ENCODE results near the gene DIP2C.
"Not testable (repeated sequence)": the region's sequence is repeated elsewhere in the genome, so short reads cannot be mapped to it uniquely, and the experiment has no call there.

DIP2C gene

DNA sequence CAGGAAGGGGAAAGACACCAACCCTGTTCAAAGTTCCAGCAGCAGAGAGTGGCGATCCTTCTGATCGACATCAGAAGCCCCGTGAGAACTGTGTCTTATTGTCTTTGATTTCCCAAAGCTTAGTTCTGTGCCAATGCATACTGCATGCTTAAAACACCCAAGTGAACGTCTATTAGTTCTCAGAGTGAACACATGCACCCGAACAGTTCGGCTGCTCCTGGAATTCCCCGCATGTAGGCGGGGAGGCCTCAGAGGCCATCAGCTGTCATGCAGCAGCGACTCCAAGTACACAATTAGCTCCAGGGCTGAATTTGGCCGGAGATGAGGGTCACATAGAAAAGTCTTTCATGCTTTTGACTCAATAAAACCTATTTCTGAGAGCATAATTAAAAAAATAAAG, 277.4 kb downstream of the DIP2C start:
- no peak for DNase-seq (ENCODE audit: low spot score)

DNA sequence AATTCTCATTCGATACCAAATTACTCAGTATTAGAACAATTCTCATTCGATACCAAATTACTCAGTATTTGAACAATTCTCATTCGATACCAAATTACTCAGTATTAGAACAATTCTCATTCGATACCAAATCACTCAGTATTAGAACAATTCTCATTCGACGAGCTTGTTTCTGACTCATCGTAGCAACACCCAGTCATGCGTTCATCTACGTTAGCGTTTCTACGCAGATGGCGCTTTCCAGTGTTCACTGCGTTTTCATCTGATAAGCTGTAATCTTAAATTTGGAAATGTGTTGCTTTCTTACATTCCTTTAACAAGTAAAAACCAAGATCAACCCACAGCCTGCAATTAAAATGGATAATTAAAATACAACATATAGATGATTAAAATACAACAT, 277.9 kb downstream of the DIP2C start:
- no peak for DNase-seq (ENCODE audit: low spot score)

DNA sequence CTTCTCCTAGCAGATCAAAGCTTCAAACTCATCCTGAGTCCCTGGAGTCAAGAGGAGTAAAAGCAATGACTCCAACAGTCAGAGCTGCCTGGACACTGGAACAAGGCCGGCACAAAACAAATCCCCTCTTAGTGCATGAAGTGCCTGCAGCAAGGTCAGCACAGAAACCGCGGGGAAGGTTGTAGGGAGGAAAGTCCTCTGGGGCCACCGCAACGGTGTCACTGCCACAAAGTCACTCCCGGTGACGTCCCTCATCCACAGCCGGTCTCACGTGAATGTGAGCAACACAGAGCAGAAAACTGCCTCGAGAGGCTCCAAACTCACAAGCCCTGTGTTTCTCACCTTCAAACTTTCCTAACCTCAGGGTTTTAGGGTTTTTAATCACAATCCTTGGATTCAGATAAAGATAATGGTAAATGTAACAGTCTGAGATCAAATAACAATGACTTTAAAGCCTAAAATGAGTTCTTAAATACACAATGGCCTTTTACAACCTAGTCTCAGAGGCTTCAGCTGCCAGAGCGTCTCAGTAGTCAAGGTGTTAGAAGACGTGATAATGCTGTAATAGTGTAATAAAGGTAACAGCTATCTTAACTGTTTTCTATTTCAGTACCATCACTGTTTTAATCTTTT, 279.9 kb downstream of the DIP2C start:
- no peak for DNase-seq (ENCODE audit: low spot score)

DNA sequence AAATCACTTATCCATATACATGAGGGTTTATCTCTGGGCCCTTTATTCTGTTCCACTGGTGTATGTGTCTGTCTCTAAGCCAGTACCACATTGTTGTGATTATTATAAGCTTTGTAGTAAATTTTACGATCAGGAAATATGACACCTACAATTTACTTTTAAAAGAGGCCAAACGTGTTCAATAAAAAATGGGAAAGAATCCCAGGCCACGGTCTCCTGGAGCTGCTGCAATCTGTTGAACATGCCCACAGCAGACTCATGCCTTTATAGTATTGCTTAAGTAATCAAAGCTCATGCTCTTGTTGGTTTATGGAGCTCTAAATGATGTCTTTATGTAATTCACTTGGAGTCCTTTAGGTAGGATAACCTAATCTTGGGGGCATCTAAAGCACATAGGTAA, 281.2 kb downstream of the DIP2C start:
- DNase-seq (ENCODE audit: low spot score) = no peak

DNA sequence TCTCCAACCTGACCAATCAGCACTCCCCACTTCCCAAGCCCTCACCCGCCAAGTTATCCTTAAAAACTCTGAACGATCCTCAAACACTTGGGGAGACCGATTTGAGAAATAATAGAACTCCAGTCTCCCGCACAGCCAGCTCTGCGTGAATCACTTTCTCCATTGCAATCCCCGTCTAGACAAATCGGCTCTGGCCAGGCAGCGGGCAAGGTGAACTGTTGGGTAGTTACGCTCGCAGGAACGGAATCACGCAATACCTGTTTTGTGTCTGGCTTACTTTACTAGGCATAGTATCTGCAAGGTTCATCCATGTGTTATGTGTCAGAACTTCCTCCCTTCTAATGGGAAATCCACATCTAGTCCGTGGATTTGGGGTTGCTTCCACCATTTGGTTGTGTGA, 282.5 kb downstream of the DIP2C start:
- no peak for DNase-seq (ENCODE audit: low spot score)

DNA sequence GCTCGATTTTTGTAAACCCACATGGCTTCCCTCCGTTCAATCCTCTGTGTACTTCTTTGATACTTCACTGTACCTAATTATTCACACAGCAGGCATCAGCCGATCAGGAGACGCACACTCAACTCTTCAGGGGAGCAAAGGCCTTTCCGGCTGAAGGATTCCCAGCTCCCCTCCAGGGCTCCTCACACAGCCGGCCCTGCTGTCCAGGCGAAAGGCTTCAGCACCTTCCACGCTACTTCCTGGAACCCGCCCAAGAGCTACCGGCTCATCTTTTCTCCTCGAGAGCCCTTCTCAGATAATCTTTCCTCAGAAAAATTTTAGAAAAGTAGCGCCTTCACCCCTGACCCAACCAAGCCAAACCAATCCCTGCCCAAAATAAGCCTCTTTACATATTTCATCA, 283.8 kb downstream of the DIP2C start:
- no peak for DNase-seq (ENCODE audit: low spot score)

DNA sequence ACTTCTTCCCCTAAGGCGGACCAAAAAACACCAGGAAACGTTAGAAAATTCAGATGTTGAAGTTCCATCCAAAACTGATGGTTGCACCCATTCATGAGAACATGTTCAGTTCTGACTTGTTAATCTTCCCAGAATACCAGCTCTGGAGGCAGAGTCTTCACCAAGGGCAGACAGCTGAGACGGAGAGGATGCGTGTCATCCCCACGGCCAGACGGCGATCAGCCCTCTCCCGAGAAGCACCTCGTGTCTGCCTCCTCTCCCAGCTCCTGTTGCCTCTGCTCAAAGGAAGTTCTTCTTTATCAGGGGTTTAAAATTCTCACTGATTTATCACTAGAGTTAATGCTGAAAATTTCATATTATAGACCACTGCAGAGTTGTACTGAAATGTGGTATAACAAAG, 284.5 kb downstream of the DIP2C start:
- DNase-seq (ENCODE audit: low spot score) = no peak

DNA sequence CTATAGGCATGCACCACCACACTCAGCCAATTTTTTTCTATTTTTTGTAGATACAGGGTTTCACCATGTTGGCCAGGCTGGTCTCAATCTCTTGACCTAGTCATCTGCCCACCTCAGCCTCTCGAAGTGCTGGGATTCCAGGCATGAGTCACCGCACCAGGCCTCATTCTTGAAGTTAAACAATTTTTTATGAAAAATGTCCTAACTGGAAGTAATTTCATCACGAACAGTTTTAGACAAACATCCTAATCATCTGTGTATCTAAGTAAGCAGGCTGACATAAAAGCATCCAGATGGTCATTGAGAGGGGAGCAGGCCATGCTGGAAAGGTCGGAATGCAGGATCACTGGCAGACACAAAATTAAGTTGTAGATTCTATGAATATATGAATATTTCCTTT, 285.1 kb downstream of the DIP2C start:
- no peak for DNase-seq (ENCODE audit: low spot score)

DNA sequence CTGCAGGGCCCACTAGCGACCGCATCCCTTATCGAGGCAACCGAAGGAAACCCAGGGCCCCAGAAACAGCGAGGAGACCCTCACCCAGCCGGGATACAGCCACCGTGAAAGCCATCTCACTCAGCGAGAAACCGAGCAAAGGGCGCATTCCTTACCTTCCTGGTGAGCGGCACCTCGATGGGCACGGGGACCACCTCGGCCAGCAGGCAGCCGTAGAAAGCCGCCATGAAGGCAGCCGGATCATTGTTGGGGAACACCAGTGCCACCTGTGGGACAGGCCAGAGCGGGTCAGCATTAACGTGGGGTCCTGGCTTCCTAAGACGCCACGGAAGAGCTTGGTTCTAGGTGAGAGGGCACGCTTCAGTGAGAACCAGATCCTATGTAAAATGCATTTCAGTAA, 290.5 kb downstream of the DIP2C start:
- DNase-seq (ENCODE audit: low spot score) = no peak

DNA sequence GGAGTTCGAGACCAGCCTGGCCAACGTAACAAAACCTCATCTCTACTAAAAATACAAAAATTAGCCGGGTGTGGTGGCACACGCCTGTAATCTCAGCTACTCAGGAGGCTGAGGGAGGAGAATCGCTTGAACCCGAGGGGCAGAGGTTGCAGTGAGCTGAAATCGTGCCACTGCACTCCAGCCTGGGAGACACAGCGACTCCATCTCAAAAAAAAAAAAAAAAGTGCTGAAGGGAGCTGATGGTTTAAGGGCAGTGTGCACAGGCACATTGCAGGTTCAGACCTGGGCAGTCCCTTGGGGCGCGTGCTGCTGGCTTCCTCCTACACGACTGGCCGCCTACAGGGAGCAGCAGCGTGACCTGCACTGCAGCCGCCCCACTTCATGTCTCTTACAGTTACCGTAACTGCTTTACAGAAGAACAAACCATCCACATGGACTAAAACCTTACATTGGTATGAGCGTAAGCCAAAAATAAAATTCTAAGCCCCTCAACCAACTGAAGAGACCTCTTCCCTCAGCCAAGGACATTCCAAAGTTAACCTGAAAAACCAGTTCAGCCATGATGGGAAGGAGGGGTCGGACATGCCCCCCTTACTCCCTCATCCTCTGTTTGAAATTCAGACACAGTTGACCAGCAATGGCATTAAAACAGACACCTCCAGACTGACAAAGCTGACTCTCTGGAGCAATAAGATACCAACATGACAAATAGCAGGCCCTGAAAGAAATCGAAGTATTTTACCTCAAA, 292.0 kb downstream of the DIP2C start:
- DNase-seq (ENCODE audit: low spot score) = no peak

DNA sequence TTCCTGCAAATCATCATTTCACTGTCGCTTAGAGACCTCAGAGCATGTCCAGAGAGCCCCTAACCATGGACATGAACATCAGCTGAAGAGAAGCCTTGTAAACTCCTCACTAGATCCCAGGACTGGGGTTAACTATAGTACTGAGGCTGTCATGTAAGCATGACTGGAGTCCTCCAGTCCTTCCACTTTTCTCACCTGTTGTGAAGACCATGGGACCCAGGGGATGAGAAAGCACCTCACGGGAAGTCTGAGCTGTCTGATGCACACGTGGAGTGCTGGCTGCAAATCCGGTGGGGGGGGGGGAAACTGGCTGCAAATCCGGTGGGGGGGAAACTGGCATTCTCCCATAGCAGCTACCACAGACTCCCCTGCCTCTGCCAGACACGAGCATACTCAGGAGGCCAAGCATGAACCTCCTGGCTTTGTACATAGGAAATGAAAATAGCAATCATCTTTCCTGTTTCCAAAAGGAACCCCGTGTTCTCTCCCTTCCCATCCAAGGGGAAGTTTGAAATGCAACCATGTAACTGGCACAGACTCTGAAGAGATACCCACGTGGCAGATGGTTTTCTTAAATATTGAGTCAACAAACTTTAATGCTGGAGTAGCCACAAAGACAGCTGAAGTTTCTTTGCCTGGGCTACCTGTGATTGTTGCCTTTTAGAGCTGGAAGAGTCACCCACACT, 292.8 kb downstream of the DIP2C start:
- no peak for DNase-seq (ENCODE audit: low spot score)

DNA sequence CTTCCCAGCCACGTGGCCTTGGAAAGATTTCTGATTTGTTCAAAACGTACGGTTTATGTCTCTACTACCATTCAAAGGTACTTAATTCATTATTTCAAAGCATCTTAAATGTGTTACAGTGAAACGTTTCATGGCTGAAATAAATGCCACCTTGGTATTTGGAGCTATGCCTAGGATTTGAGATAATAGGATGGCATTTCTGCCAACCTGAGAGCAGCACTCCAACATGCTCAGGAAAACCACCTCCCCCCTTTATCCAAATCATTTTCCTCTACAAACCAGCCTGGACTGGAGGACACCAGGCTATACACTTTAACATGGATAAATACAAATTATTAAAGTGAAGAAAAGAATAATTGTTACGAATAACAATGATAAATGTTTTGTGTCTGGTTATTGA, 293.4 kb downstream of the DIP2C start:
- no peak for DNase-seq (ENCODE audit: low spot score)

DNA sequence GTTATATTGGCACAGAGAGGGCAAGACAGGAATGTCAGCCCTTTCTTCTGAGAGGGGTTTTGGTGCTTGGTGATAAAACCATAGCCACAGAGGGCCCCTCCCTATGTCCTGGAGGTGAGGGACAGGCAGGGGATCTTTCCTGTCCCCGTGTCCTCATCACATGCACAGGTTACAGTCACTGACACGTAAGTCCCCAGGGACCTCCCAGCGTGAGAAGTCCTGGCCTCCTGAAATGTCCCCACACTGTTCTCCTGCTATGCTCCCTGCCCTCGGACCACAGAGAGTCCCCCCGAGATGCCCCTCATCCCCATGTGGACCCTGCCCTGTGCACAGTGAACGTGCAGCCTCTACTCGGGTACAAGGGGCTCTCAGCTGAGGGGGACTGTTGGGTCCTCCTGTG, 293.8 kb downstream of the DIP2C start:
- DNase-seq (ENCODE audit: low spot score) = no peak

DNA sequence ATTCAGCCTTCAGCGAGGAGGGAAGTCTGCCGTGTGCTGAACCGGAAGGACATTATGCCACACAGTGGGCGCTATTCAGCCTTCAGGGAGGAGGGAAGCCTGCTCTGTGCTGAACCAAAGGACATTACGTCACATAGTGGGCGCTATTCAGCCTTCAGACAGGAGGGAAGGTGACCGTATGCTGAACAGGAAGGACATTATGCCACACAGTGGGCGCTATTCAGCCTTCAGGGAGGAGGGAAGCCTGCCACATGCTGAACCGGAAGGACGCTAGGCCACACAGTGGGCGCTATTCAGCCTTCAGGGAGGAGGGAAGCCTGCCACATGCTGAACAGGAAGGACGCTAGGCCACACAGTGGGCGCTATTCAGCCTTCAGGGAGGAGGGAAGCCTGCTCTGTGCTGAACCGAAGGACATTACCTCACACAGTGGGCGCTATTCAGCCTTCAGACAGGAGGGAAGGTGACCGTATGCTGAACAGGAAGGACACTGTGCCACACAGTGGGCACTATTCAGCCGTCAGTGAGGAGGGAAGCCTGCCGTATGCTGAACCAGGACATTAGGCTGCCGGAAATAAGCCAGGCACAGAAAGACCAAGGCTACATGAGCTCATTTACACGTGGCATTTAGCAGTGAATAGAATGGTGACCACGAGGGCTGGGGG, 294.9 kb downstream of the DIP2C start:
- DNase-seq (ENCODE audit: low spot score) = not testable (repeated sequence)

DNA sequence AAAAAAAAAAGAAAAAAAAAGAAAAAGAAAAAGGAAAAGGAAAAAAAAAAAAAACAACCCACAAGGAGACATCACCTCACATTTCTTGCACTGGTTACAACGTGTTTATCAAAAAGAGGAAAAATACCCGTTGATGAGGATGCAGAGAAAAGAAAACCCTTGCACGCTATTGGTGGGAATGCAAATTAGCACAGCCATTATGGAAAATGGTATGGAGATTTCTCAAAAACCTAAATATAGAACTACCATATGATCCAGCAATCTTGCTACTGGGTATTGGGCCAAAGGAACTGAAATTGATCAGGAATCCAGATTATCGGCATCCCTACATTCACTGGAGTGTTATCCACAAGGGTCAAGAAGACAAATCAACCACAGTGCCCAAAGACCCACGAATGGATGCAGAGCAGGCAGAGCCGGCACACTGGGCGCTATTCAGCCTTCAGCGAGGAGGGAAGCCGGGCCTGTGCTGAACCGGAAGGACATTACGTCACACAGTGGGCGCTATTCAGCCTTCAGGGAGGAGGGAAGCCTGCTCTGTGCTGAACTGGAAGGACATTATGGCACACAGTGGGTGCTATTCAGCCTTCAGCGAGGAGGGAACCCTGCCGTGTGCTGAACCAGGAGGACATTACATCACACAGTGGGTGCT, 295.6 kb downstream of the DIP2C start:
- no peak for DNase-seq (ENCODE audit: low spot score)

DNA sequence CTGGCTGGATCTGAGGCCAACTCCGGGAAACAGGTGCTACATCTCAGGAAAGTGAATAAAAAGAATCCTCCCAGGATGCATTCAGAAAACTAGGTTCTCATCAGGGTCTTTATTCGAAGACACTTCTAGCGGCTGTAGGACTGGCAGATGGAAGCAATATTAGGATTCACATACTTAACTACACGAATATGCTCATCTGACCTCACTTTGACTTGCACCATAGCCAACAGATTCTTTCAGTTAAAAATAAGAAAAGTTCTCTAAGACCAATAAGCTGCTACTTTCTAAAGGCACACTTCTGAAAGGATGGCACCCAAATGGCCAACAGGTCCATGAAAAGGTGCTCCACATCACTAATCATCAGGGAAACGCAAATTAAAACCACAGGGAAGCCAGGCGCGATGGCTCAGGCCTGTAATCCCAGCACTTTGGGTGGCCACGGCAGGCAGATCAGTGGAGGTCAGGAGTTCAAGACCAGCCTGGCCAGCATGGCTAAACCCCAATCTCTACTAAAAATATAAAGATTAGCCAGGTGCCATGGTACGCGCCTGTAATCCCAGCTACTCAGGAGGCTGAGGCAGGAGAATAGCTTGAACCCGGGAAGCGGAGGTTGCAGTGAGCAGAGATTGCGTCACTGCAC, 296.2 kb downstream of the DIP2C start:
- no peak for DNase-seq (ENCODE audit: low spot score)

DNA sequence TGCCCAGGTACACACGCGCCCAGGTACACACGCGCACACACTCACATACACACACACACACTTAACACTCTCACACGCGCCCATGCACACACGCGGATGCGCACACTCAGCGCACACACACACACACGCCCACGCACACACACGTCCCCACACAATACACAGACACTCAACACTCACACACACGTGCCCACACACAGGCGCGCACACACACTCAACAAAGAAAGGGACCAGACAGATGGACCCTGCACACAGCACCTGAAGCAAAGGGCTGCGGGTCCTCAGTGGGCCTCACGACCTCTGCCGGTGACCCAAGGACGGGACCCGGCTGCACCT, 296.8 kb downstream of the DIP2C start:
- no peak for DNase-seq (ENCODE audit: low spot score)

DNA sequence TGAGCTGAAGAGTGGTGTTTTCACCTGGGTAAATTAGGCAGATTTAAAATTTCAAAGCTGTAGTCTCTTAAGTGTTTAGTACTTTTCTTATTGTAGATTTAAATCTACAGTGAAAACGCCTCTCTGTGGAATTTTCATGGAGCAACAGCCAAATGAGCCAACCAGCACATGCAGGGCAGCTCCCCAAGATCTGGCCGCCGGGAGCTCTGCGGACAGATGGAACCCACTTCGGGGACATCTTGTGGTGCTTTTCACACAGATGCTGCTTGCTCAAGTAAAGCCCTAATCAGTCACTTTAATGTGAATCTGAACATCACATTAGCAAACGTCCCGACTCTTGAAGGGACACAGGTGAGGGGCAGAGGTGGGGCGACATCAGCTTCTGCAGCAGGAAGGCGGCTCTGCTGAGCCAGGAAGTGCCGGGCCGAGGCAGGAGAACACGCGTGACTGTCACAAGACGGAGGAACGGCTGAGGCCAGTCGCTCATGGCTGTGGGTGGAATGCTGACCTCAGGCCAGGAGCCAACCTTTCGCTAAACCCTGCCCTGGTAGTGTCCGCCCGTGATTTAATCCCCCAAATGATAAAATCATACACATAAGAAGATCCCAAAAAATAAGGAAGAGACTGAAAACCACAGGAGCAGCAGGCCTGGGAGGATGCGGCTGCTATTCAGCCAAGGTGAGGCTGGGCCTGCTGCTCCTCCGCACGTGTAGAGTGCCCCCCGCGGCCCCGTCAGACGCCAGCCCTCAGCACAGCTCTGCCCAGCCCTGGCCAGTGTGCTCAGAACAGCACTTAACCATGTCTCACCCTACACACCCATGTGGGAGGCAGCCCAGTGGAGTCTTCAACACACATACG, 297.4 kb downstream of the DIP2C start:
- DNase-seq (ENCODE audit: low spot score) = no peak

DNA sequence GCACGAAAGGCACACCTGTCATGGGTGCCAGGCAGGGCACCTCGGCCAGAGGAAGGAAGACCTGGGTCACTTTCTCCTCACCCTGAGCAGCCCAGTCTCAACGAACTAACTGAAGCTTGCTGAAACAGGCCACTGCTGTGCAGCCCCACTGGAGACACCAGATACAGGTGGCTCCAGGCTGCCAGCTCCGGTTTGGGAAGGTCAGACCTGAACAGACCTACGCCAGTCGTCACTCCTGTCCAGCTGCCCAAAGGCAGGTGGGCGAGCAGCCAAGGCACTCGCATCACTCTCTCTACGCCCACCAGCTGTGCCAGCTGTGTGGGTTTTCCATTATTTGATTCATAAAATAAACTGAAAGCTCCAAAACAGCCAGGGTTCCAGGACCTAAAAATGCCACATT, 298.2 kb downstream of the DIP2C start:
- no peak for DNase-seq (ENCODE audit: low spot score)

DNA sequence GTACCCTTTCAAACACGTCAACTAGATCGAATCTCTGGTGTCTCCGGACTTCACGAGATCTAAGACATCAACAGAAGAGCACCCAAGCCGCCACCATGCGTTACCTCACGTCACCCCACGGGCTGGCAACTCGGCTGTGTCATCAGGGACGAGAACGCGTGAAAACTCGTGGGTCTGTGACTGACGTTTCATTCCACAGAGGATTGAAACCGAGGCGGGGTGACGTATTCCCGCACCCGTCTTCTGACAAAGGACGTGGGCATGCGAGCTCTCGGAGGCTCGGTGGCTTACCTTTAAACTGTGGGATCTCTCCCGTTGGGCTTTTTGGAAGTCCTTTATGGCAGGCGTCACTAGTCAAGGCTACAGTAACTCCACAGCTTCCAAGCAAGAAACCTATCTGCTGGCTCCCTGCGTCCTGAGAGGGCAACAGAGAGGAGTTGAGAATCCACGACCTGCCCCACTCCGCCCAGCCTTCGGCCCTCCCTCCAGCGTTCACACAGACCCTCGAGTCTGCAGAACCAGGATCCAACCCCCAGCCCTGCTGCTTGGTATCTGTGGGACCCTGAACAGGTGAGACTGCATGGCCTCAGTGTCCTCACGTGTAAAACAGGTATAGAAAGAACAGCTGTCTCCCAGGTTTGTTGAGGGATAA, 298.9 kb downstream of the DIP2C start:
- no peak for DNase-seq (ENCODE audit: low spot score)
